ENCODE results near the gene TADA2A.

- TF ChIP-seq ZNF274 (IDR thresholded peaks at IDR 0.05; ENCODE audit: low read depth, low read length) (no peak), YY1 (IDR thresholded peaks at IDR 0.05; ENCODE audit: insufficient read depth, insufficient read length) (no peak), SUZ12 (IDR thresholded peaks at IDR 0.05; ENCODE audit: extremely low read depth, insufficient read depth, insufficient read length) (no peak)
These were observed 117.1 kb downstream of the TADA2A start for GRCh38 chr17:37523715-37524219.

Data from NT2/D1 (cell line).